GM12874 (cell line): Measurements from ENCODE around the gene PPP2R3B.

Experiments
- CTCF ChIP-seq: IDR thresholded peaks from 2 replicates; pipeline ENCODE4 v1.5.1; 2011; ENCODE audit warnings: low read depth, mild to moderate bottlenecking, control low read depth, low read length, moderate library complexity; ENCODE audit not compliant: insufficient read depth

PPP2R3B gene

GRCh38 chrX:329291-329910 is 57.3 kb downstream of the PPP2R3B start:
- TF ChIP-seq CTCF, result no peak

- no peak for TF ChIP-seq CTCF
Observed at GRCh38 chrX:327660-328126, 59.0 kb downstream of the PPP2R3B start.

- no peak for TF ChIP-seq CTCF
Observed at GRCh38 chrX:323721-324628, 62.7 kb downstream of the PPP2R3B start.

GRCh38 chrX:320126-320783 is 66.5 kb downstream of the PPP2R3B start:
- TF ChIP-seq CTCF, result no peak

GRCh38 chrX:319579-320125 is 67.1 kb downstream of the PPP2R3B start:
- no peak for TF ChIP-seq CTCF

GRCh38 chrX:318739-319578 is 67.7 kb downstream of the PPP2R3B start, which contains the start of gene GTPBP6:
Gene GTPBP6, minus strand, starts transcription at chrX:318796. Its CDS starts 9 bp downstream, at chrX:318787.
- no peak for TF ChIP-seq CTCF
